Coronary artery (tissue), 2 donors: ENCODE results near the gene CDKN1A.
"Not testable (repeated sequence)": the region's sequence is repeated elsewhere in the genome, so short reads cannot be mapped to it uniquely, and the experiment has no call there.

Experiments
- DNase-seq: peaks from one replicate; pipeline ENCODE4 v3.0.0-alpha.2; 2017; ENCODE audit warnings: low spot score
- H3K27ac ChIP-seq, 2 donors: fragments of 200-600 bp; sonication (generic); one replicate each; pipeline ENCODE4 v1.5.1; 2016 to 2019
- H3K4me3 ChIP-seq: fragments of 200-600 bp; sonication (generic); 2 replicates; pipeline ENCODE4 v1.5.1; 2016; ENCODE audit warnings: mild to moderate bottlenecking, moderate library complexity
- CTCF ChIP-seq: fragments of 200-600 bp; sonication (generic); IDR thresholded peaks from one replicate; pipeline ENCODE4 v1.5.1; 2019; ENCODE audit warnings: antibody characterized with exemption

The CDKN1A gene

GRCh38 chr6:36643977-36644376 lies 34.5 kb upstream of the CDKN1A start:
- no peak overlapping the region for H3K4me3 ChIP-seq
- no peak for DNase-seq
- H3K27ac ChIP-seq, result no peak overlapping the region
- no peak for TF ChIP-seq CTCF

GRCh38 chr6:36649086-36649485 lies 29.4 kb upstream of the CDKN1A start:
- Histone ChIP-seq H3K4me3 (no peak overlapping the region), H3K27ac (no peak overlapping the region)
- no peak for DNase-seq
- TF ChIP-seq CTCF, result no peak

- Histone ChIP-seq H3K27ac (no peak overlapping the region), H3K4me3 (no peak overlapping the region)
- no peak for DNase-seq
- no peak for TF ChIP-seq CTCF
These were observed 28.6 kb upstream of the CDKN1A start for GRCh38 chr6:36649701-36650484.

GRCh38 chr6:36650848-36651478 lies 27.6 kb upstream of the CDKN1A start:
- H3K27ac ChIP-seq, result no peak overlapping the region
- DNase-seq, result no peak
- no peak overlapping the region for H3K4me3 ChIP-seq
- no peak for TF ChIP-seq CTCF

- DNase-seq, result no peak
- Histone ChIP-seq H3K4me3 (no peak overlapping the region), H3K27ac (no peak overlapping the region)
- no peak for TF ChIP-seq CTCF
These were observed 26.7 kb upstream of the CDKN1A start for GRCh38 chr6:36651659-36652379.

GRCh38 chr6:36654469-36654868 lies 24.0 kb upstream of the CDKN1A start:
- not testable (repeated sequence) for DNase-seq, H3K4me3 ChIP-seq, H3K27ac ChIP-seq

GRCh38 chr6:36655085-36655724 lies 23.3 kb upstream of the CDKN1A start:
- Histone ChIP-seq H3K4me3 (no peak overlapping the region), H3K27ac (no peak overlapping the region)
- DNase-seq, result no peak
- no peak for TF ChIP-seq CTCF
